H9 (cell line): Measurements from ENCODE around the gene GIMAP1. TPM values are rescaled to one million over a fixed set of nuclear protein-coding genes. Genes with fewer than 3 reads are reported as not detected.

Experiments used
- DNase-seq: peaks from one replicate; pipeline ENCODE4 v3.0.0-alpha.2; 2017
- H2AFZ ChIP-seq: one replicate; pipeline ENCODE4 v1.6.1; 2013; ENCODE audit warnings: mild to moderate bottlenecking, low read length, control low read depth, moderate library complexity
- H2AK5ac ChIP-seq: 2 replicates; pipeline ENCODE4 v1.6.1; 2013; ENCODE audit warnings: low read length, control low read depth, mixed read lengths; ENCODE audit not compliant: insufficient read length
- H2BK120ac ChIP-seq: one replicate; pipeline ENCODE4 v1.6.1; 2013; ENCODE audit warnings: low read depth, mild to moderate bottlenecking, low read length, control low read depth, inconsistent platforms; ENCODE audit not compliant: poor library complexity, severe bottlenecking
- H2BK12ac ChIP-seq: 2 replicates; pipeline ENCODE4 v1.6.1; 2013; ENCODE audit warnings: low read length, control low read depth, mixed read lengths, low read depth; ENCODE audit not compliant: insufficient read length
- H2BK15ac ChIP-seq: 2 replicates; pipeline ENCODE4 v1.6.1; 2013; ENCODE audit warnings: low read depth, low read length, control low read depth
- H2BK20ac ChIP-seq: one replicate; pipeline ENCODE4 v1.6.1; 2013; ENCODE audit warnings: low read depth, mild to moderate bottlenecking, low read length, control low read depth, inconsistent platforms; ENCODE audit not compliant: poor library complexity, severe bottlenecking
- H2BK5ac ChIP-seq: 2 replicates; pipeline ENCODE4 v1.6.1; 2013; ENCODE audit warnings: low read length, control low read depth, mixed read lengths; ENCODE audit not compliant: insufficient read length
- H3K14ac ChIP-seq: 2 replicates; pipeline ENCODE4 v1.6.1; 2013; ENCODE audit warnings: low read length, control low read depth; ENCODE audit not compliant: insufficient read depth
- H3K18ac ChIP-seq: 2 replicates; pipeline ENCODE4 v1.6.1; 2013; ENCODE audit warnings: low read depth, mild to moderate bottlenecking, mixed read lengths, low read length, control low read depth; ENCODE audit not compliant: insufficient read length
- H3K23ac ChIP-seq: 2 replicates; pipeline ENCODE4 v1.6.1; 2013; ENCODE audit warnings: low read length, control low read depth, mixed read lengths, low read depth; ENCODE audit not compliant: insufficient read length
- H3K23me2 ChIP-seq: 2 replicates; pipeline ENCODE4 v1.6.1; 2013; ENCODE audit warnings: low read depth, mild to moderate bottlenecking, mixed read lengths, low read length, control low read depth; ENCODE audit not compliant: insufficient read length, poor library complexity, severe bottlenecking
- H3K27ac ChIP-seq: 2 replicates; pipeline ENCODE4 v1.5.1; 2013; ENCODE audit warnings: low read length, control low read depth, mixed read lengths, low read depth; ENCODE audit not compliant: insufficient read length
- H3K27me3 ChIP-seq: 2 replicates; pipeline ENCODE4 v1.6.1; 2013; ENCODE audit warnings: low read length, control low read depth, inconsistent platforms; ENCODE audit not compliant: insufficient read depth
- H3K4ac ChIP-seq: 2 replicates; pipeline ENCODE4 v1.6.1; 2013; ENCODE audit warnings: low read depth, mild to moderate bottlenecking, control low read depth, inconsistent platforms, low read length, moderate library complexity
- H3K4me1 ChIP-seq: 2 replicates; pipeline ENCODE4 v1.6.1; 2013; ENCODE audit warnings: low read length, control low read depth, inconsistent platforms; ENCODE audit not compliant: insufficient read depth
- H3K4me2 ChIP-seq: 2 replicates; pipeline ENCODE4 v1.6.1; 2013; ENCODE audit warnings: low read length, control low read depth, mixed read lengths; ENCODE audit not compliant: insufficient read length, insufficient read depth
- H3K56ac ChIP-seq: 2 replicates; pipeline ENCODE4 v1.6.1; 2013; ENCODE audit warnings: low read depth, mild to moderate bottlenecking, mixed read lengths, low read length, control low read depth; ENCODE audit not compliant: insufficient read length
- H3K79me1 ChIP-seq: 2 replicates; pipeline ENCODE4 v1.6.1; 2013; ENCODE audit warnings: low read depth, mild to moderate bottlenecking, moderate library complexity, low read length, control low read depth, inconsistent platforms; ENCODE audit not compliant: insufficient read depth, poor library complexity, severe bottlenecking
- H3K79me2 ChIP-seq: 2 replicates; pipeline ENCODE4 v1.6.1; 2013; ENCODE audit warnings: low read length, control low read depth, inconsistent platforms; ENCODE audit not compliant: insufficient read depth
- H3K9ac ChIP-seq: 2 replicates; pipeline ENCODE4 v1.6.1; 2013; ENCODE audit warnings: low read length, control low read depth, mixed read lengths; ENCODE audit not compliant: insufficient read length; ENCODE audit errors: extremely low read depth
- H3K9me3 ChIP-seq: one replicate; pipeline ENCODE4 v1.6.1; 2013; ENCODE audit warnings: low read depth, low read length, inconsistent platforms; ENCODE audit not compliant: control insufficient read depth
- H3T11ph ChIP-seq: one replicate; pipeline ENCODE4 v1.6.1; 2013; ENCODE audit warnings: mild to moderate bottlenecking, low read length, control low read depth, inconsistent platforms
- H4K20me1 ChIP-seq: one replicate; pipeline ENCODE4 v1.6.1; 2013; ENCODE audit not compliant: control insufficient read depth, insufficient read length, insufficient read depth
- H4K5ac ChIP-seq: 2 replicates; pipeline ENCODE4 v1.6.1; 2013; ENCODE audit warnings: low read depth, mild to moderate bottlenecking, mixed read lengths, low read length, control low read depth; ENCODE audit not compliant: insufficient read length
- H4K8ac ChIP-seq: replicated peaks from 2 replicates; pipeline ENCODE4 v1.6.1; 2013; ENCODE audit warnings: low read length, control low read depth, mixed read lengths, low read depth; ENCODE audit not compliant: insufficient read length
- H4K91ac ChIP-seq: 2 replicates; pipeline ENCODE4 v1.6.1; 2013; ENCODE audit warnings: low read depth, mild to moderate bottlenecking, moderate library complexity, mixed read lengths, low read length, control low read depth; ENCODE audit not compliant: insufficient read length
- H3K27ac Mint-ChIP-seq, 3 experiments: 2 replicates in 2 of 3; 3 replicates in 1 of 3; pipeline ENCODE4 v1.8.0; 2020 to 2021; ENCODE audit warnings: mixed read lengths in 3 of 3, mild to moderate bottlenecking in 1 of 3, moderate library complexity in 1 of 3
- H3K27me3 Mint-ChIP-seq: 2 replicates; pipeline ENCODE4 v1.8.0; 2021; ENCODE audit warnings: low read depth, mild to moderate bottlenecking, moderate library complexity, mixed read lengths
- H3K36me3 Mint-ChIP-seq, 3 experiments: 2 replicates in 2 of 3; 3 replicates in 1 of 3; pipeline ENCODE4 v1.8.0; 2020 to 2021; ENCODE audit warnings: low read depth in 3 of 3, mixed read lengths in 3 of 3; ENCODE audit not compliant: insufficient read depth in 1 of 3
- H3K4me1 Mint-ChIP-seq, 2 experiments: 2 replicates each; pipeline ENCODE4 v1.8.0; 2020; ENCODE audit warnings: mixed read lengths in 2 of 2
- H3K4me3 Mint-ChIP-seq, 2 experiments: 2 replicates in 1 of 2; 3 replicates in 1 of 2; pipeline ENCODE4 v1.8.0; 2020 to 2021; ENCODE audit warnings: mild to moderate bottlenecking in 2 of 2, mixed read lengths in 2 of 2, moderate library complexity in 1 of 2
- H3K9me3 Mint-ChIP-seq, 2 experiments: 2 replicates in 1 of 2; 3 replicates in 1 of 2; pipeline ENCODE4 v1.8.0; 2020; ENCODE audit warnings: mild to moderate bottlenecking in 2 of 2, mixed read lengths in 2 of 2, moderate library complexity in 1 of 2
- WGBS: extraction: QIAGEN DNeasy Blood & Tissue Kit; methylation state at CpG from one replicate; pipeline ENCODE4 v1.1.7; 2013; ENCODE audit warnings: missing lambda C conversion rate, low lambda C conversion rate, mixed read lengths; ENCODE audit not compliant: insufficient read length; ENCODE audit errors: extremely low coverage; 5-methylcytosine and 5-hydroxymethylcytosine counted together
- total RNA-seq: library from RNA; stranded (reverse); gene quantifications from 2 replicates; pipeline ENCODE4 v1.2.1, GENCODE V29; 2021
- TF ChIP-seq, protein P1 (sequence below): fragments of 200-600 bp; sonication (generic); conservative IDR thresholded peaks from 3 replicates; pipeline ENCODE4 v1.8.0; 2021; ENCODE audit warnings: antibody characterized with exemption, mild to moderate bottlenecking

GIMAP1 gene
- total RNA-seq, 1 experiment from 2014 or later = not detected

DNA sequence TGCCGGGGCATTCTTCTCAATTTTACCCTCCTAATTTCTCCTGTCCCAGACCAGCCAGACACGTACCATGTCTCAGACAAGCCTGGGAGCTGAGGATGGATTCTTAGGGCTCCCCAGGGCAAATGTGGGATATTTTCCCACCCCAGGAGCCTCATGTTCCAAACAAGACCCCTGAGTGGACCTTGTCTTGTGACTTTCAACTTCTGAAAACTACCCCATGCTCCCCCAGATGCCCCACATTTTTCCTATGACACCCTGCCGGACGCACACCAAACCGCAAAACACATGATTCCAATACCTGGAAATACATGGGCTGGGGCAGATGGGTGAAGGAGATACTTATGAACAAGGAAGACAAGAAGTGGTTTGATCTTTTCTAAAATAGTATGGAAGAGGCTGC, 21.7 kb downstream of the GIMAP1 start:
- H3K4me1 Mint-ChIP-seq = peaks cover 5 to 7% of the 10 kb centered on the region in 2 experiments; a peak in 3 of 4 replicates
- H2AFZ ChIP-seq = no peak overlapping the region
- TF ChIP-seq, protein P1, sequence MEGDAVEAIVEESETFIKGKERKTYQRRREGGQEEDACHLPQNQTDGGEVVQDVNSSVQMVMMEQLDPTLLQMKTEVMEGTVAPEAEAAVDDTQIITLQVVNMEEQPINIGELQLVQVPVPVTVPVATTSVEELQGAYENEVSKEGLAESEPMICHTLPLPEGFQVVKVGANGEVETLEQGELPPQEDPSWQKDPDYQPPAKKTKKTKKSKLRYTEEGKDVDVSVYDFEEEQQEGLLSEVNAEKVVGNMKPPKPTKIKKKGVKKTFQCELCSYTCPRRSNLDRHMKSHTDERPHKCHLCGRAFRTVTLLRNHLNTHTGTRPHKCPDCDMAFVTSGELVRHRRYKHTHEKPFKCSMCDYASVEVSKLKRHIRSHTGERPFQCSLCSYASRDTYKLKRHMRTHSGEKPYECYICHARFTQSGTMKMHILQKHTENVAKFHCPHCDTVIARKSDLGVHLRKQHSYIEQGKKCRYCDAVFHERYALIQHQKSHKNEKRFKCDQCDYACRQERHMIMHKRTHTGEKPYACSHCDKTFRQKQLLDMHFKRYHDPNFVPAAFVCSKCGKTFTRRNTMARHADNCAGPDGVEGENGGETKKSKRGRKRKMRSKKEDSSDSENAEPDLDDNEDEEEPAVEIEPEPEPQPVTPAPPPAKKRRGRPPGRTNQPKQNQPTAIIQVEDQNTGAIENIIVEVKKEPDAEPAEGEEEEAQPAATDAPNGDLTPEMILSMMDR = no peak

More for the DNA sequence above, 21.7 kb downstream of the GIMAP1 start:
- Histone ChIP-seq H4K8ac (no peak overlapping the region), H4K20me1 (no peaks in the 10 kb centered on the region), H2AK5ac (no peak overlapping the region), H3K79me2 (no peaks in the 10 kb centered on the region), H2BK15ac (no peak overlapping the region), H4K5ac (no peak overlapping the region), H3K9ac (no peak overlapping the region), H3K56ac (no peak overlapping the region), H3K4me1 (no peaks in the 10 kb centered on the region), H2BK120ac (no peak overlapping the region), H3T11ph (no peak overlapping the region), H3K27ac (no peak overlapping the region), H2BK20ac (no peak overlapping the region), H3K79me1 (no peaks in the 10 kb centered on the region), H2BK5ac (no peak overlapping the region), H3K27me3 (peaks cover 93% of the 10 kb centered on the region), H3K4me2 (no peak overlapping the region), H3K23me2 (no peaks in the 10 kb centered on the region), H4K91ac (no peak overlapping the region), H3K9me3 (peaks cover 7% of the 10 kb centered on the region), H3K4ac (no peak overlapping the region), H2BK12ac (no peak overlapping the region), H3K14ac (no peak overlapping the region), H3K18ac (no peak overlapping the region), H3K23ac (no peak overlapping the region)
- no CpG with 5 or more reads among the region's 5 CpGs for WGBS
- Mint-ChIP-seq H3K4me3 (no peak overlapping the region), H3K9me3 (peaks cover 16 to 34% of the 10 kb centered on the region in 2 experiments), H3K27ac (no peak overlapping the region), H3K27me3 (peaks cover 100% of the 10 kb centered on the region), H3K36me3 (no peaks in the 10 kb centered on the region)
- DNase-seq = no peak
